ENCODE data around the gene SMIM10L1.

Gene SMIM10L1

DNA sequence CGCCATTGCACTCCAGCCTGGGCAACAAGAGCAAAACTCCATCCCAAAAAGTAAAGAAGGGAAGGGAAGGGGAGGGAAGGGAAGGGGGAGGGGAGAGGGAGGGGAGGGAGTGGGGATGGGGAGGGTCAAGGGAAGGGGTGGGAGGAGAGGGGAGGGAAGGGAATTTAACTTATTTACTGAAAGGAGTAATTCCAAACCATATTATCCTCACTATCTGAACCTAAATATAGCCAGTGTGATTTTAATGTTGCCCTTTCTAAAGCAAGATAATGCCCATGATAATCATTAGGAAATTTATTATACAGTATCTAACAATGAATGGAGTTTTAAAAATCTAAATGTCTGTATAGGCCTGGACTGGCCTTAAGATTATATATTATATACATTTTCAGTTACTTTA, 7.3 kb downstream of the SMIM10L1 start:
- TF ChIP-seq, protein P1, sequence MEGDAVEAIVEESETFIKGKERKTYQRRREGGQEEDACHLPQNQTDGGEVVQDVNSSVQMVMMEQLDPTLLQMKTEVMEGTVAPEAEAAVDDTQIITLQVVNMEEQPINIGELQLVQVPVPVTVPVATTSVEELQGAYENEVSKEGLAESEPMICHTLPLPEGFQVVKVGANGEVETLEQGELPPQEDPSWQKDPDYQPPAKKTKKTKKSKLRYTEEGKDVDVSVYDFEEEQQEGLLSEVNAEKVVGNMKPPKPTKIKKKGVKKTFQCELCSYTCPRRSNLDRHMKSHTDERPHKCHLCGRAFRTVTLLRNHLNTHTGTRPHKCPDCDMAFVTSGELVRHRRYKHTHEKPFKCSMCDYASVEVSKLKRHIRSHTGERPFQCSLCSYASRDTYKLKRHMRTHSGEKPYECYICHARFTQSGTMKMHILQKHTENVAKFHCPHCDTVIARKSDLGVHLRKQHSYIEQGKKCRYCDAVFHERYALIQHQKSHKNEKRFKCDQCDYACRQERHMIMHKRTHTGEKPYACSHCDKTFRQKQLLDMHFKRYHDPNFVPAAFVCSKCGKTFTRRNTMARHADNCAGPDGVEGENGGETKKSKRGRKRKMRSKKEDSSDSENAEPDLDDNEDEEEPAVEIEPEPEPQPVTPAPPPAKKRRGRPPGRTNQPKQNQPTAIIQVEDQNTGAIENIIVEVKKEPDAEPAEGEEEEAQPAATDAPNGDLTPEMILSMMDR (IDR thresholded peaks at IDR 0.05; ENCODE audit: low read depth, low read length) = no peak
- TF ChIP-seq EZH2phosphoT487 (IDR thresholded peaks at IDR 0.05; ENCODE audit: low read depth) = no peak
- no peak overlapping the region for H2AFZ ChIP-seq (ENCODE audit: low read depth, low read length)
- no peaks in the 10 kb centered on the region for H4K20me1 ChIP-seq (ENCODE audit: insufficient read depth, low read length)

DNA sequence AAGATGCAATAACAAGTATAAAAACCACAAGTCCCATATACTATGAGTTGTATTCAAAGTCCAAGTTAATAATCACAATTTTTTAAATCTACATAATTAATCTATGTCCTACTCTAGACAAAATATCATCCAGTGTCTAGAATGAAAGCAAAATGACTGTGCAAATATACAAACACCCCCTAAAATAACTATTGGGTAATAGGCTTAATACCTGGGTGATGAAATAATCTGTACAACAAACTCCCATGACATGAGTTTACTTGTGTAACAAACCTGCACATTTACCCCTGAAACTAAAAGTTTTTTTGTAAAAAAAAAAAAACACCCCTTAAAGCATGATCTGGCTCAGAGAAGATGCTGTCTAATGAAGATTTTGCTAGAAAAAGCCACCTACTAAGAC, 11.5 kb downstream of the SMIM10L1 start:
- TF ChIP-seq, protein P1 (IDR thresholded peaks at IDR 0.05; ENCODE audit: low read depth, low read length) = no peak
- TF ChIP-seq EZH2phosphoT487 (IDR thresholded peaks at IDR 0.05; ENCODE audit: low read depth) = no peak
- Histone ChIP-seq H3K27ac (ENCODE audit: low read length) (no peak overlapping the region), H3K4me2 (ENCODE audit: low read length) (no peak overlapping the region)

More for the DNA sequence above, 7.3 kb downstream of the SMIM10L1 start:
- peaks cover 6% of the 10 kb centered on the region for H3K36me3 ChIP-seq (replicated peaks; ENCODE audit: low read depth, low read length)
- H3K9me3 ChIP-seq (ENCODE audit: insufficient read depth, low read length) = no peaks in the 10 kb centered on the region
- H3K4me2 ChIP-seq (ENCODE audit: low read length) = no peak overlapping the region
- no peaks in the 10 kb centered on the region for H3K4me1 ChIP-seq (ENCODE audit: low read length)
- H3K79me2 ChIP-seq (ENCODE audit: low read length) = peaks cover 21% of the 10 kb centered on the region
- no peak overlapping the region for H3K27ac ChIP-seq (ENCODE audit: low read length)
- H3K27me3 ChIP-seq (ENCODE audit: low read depth, low read length) = no peaks in the 10 kb centered on the region
- H3K4me3 ChIP-seq (ENCODE audit: low read length) = no peak overlapping the region
- H3K9ac ChIP-seq (ENCODE audit: low read length) = no peak overlapping the region

DNA sequence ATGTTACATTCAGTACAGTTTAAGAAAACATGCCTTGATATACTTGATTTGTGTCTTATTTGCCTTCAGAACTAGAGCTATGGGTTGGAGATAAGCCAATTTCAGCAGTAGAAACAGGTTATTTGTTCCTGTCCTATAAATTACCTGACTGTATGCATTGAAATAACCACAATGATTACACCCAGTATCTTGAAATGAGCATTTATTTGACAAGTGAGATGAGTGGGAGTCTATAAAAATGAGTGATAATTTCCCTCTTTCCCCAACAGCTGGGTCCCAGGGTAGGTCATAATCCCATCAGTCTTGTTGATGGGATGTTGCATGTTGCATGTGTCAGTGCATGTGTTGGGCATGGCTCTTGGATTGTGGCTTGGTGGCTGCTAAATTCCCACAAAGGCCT, 12.0 kb downstream of the SMIM10L1 start:
- H3K9me3 ChIP-seq (ENCODE audit: insufficient read depth, low read length) = no peaks in the 10 kb centered on the region
- no peak overlapping the region for H3K4me2 ChIP-seq (ENCODE audit: low read length)
- H3K9ac ChIP-seq (ENCODE audit: low read length) = no peak overlapping the region
- no peaks in the 10 kb centered on the region for H3K79me2 ChIP-seq (ENCODE audit: low read length)
- H3K36me3 ChIP-seq (replicated peaks; ENCODE audit: low read depth, low read length) = no peaks in the 10 kb centered on the region
- TF ChIP-seq, protein P1 (IDR thresholded peaks at IDR 0.05; ENCODE audit: low read depth, low read length) = no peak
- TF ChIP-seq EZH2phosphoT487 (IDR thresholded peaks at IDR 0.05; ENCODE audit: low read depth) = no peak
- H4K20me1 ChIP-seq (ENCODE audit: insufficient read depth, low read length) = no peaks in the 10 kb centered on the region
- H2AFZ ChIP-seq (ENCODE audit: low read depth, low read length) = no peak overlapping the region
- H3K27me3 ChIP-seq (ENCODE audit: low read depth, low read length) = no peaks in the 10 kb centered on the region
- H3K27ac ChIP-seq (ENCODE audit: low read length) = no peak overlapping the region
- H3K4me3 ChIP-seq (ENCODE audit: low read length) = no peak overlapping the region
- no peaks in the 10 kb centered on the region for H3K4me1 ChIP-seq (ENCODE audit: low read length)

More for the DNA sequence above, 11.5 kb downstream of the SMIM10L1 start:
- no peaks in the 10 kb centered on the region for H3K9me3 ChIP-seq (ENCODE audit: insufficient read depth, low read length)
- no peak overlapping the region for H2AFZ ChIP-seq (ENCODE audit: low read depth, low read length)
- H3K4me1 ChIP-seq (ENCODE audit: low read length) = no peaks in the 10 kb centered on the region
- no peak overlapping the region for H3K9ac ChIP-seq (ENCODE audit: low read length)
- H4K20me1 ChIP-seq (ENCODE audit: insufficient read depth, low read length) = no peaks in the 10 kb centered on the region
- no peak overlapping the region for H3K4me3 ChIP-seq (ENCODE audit: low read length)
- H3K36me3 ChIP-seq (replicated peaks; ENCODE audit: low read depth, low read length) = no peaks in the 10 kb centered on the region
- H3K79me2 ChIP-seq (ENCODE audit: low read length) = peaks cover 3% of the 10 kb centered on the region; the same call in 1 of the 2 replicates
- no peaks in the 10 kb centered on the region for H3K27me3 ChIP-seq (ENCODE audit: low read depth, low read length)

DNA sequence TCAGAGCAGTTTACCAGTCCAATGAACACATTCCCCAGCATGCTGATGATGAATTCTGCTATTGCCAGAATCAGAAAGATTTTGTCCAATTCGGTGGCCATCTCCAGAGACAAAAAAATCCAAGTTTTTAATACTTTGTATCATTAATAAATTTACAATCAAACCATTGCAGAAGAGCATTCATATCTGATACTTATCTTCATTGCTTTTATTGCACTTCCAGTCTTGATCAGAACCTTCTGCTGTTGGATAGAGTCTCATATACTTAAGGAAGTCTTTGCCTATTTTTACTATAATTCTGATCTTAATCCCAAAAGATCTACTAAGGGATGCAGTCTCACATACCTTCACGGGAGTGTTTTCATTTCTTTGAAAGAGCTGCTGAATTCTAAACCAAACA, 15.8 kb downstream of the SMIM10L1 start, which contains the start of gene TAS2R42:
Gene TAS2R42, minus strand, starts transcription at position 101 of the 400 bp plus-strand sequence. Its CDS starts 0 bp downstream, at position 101.
- H3K4me2 ChIP-seq (ENCODE audit: low read length) = no peak within 1 kb of the TSS
- no peak within 1 kb of the TSS for H2AFZ ChIP-seq (ENCODE audit: low read depth, low read length)
- H3K27me3 ChIP-seq (ENCODE audit: low read depth, low read length) = no peaks in the 10 kb centered on the region
- TF ChIP-seq, protein P1 (IDR thresholded peaks at IDR 0.05; ENCODE audit: low read depth, low read length) = no peak
- TF ChIP-seq EZH2phosphoT487 (IDR thresholded peaks at IDR 0.05; ENCODE audit: low read depth) = no peak
- no peaks in the 10 kb centered on the region for H3K79me2 ChIP-seq (ENCODE audit: low read length)
- H3K9me3 ChIP-seq (ENCODE audit: insufficient read depth, low read length) = no peaks in the 10 kb centered on the region
- H3K4me1 ChIP-seq (ENCODE audit: low read length) = no peaks in the 10 kb centered on the region
- no peak within 1 kb of the TSS for H3K4me3 ChIP-seq (ENCODE audit: low read length)
- no peaks in the 10 kb centered on the region for H3K36me3 ChIP-seq (replicated peaks; ENCODE audit: low read depth, low read length)
- H4K20me1 ChIP-seq (ENCODE audit: insufficient read depth, low read length) = no peaks in the 10 kb centered on the region
- H3K27ac ChIP-seq (ENCODE audit: low read length) = no peak within 1 kb of the TSS
- no peak within 1 kb of the TSS for H3K9ac ChIP-seq (ENCODE audit: low read length)
